ENCODE data around the gene RFX1.

DNA sequence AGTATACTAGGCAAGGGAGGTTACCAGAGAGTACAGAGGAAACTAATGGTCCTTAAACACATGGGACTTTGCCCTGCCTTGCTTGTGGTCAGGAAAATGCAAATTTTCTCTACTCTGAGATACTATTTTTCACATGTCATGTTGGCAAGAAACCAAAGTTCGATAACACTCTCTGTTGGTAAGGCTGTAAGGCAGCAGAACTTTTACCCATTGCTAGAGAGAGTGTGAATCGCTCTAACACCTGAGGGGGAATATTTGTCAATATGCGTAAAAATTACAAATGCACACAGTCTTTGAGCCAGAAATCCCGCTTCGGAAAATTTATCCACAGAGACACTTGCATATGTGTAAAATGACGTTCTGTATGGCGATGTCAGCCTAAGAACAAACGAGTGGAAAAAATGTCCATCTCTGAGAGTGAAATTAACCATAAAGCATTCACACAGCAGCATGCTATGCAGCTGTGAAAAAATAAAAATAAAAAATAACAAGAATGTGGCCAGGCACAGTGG, 9.5 kb upstream of the RFX1 start:
- TF ChIP-seq, protein P1, sequence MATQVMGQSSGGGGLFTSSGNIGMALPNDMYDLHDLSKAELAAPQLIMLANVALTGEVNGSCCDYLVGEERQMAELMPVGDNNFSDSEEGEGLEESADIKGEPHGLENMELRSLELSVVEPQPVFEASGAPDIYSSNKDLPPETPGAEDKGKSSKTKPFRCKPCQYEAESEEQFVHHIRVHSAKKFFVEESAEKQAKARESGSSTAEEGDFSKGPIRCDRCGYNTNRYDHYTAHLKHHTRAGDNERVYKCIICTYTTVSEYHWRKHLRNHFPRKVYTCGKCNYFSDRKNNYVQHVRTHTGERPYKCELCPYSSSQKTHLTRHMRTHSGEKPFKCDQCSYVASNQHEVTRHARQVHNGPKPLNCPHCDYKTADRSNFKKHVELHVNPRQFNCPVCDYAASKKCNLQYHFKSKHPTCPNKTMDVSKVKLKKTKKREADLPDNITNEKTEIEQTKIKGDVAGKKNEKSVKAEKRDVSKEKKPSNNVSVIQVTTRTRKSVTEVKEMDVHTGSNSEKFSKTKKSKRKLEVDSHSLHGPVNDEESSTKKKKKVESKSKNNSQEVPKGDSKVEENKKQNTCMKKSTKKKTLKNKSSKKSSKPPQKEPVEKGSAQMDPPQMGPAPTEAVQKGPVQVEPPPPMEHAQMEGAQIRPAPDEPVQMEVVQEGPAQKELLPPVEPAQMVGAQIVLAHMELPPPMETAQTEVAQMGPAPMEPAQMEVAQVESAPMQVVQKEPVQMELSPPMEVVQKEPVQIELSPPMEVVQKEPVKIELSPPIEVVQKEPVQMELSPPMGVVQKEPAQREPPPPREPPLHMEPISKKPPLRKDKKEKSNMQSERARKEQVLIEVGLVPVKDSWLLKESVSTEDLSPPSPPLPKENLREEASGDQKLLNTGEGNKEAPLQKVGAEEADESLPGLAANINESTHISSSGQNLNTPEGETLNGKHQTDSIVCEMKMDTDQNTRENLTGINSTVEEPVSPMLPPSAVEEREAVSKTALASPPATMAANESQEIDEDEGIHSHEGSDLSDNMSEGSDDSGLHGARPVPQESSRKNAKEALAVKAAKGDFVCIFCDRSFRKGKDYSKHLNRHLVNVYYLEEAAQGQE (IDR thresholded peaks at IDR 0.05; ENCODE audit: insufficient read depth in 1 of 2, low read depth in 2 of 2, low read length in 2 of 2) = no peak
- TF ChIP-seq POLR2AphosphoS5 (IDR thresholded peaks at IDR 0.05; ENCODE audit: low read depth, low read length) (no peak), TAF1 (IDR thresholded peaks at IDR 0.05; ENCODE audit: borderline replicate concordance, insufficient read depth, low read length) (no peak), SIN3A (IDR thresholded peaks at IDR 0.05; ENCODE audit: borderline replicate concordance, insufficient read depth, low read length) (no peak)

All from PFSK-1 (cell line).